GM12864 (cell line): ENCODE data around the gene PDE4D.

Experiments used
- DNase-seq: peaks from one replicate; pipeline ENCODE4 v3.0.0-alpha.2; 2011; ENCODE audit warnings: low read depth
- H3K4me3 ChIP-seq: 2 replicates; pipeline ENCODE4 v1.5.1; 2011; ENCODE audit warnings: mild to moderate bottlenecking, low read depth, low read length, control low read depth
- CTCF ChIP-seq: IDR thresholded peaks from 2 replicates; pipeline ENCODE4 v1.5.1; 2011; ENCODE audit warnings: low read depth, mild to moderate bottlenecking, moderate library complexity, low read length, control low read depth, inconsistent platforms; ENCODE audit errors: missing control alignments

Gene PDE4D

GRCh38 chr5:59184769-59185168 lies 708.8 kb downstream of the PDE4D start:
- H3K4me3 ChIP-seq = no peak overlapping the region
- TF ChIP-seq CTCF = no peak
- DNase-seq = no peak

DNA sequence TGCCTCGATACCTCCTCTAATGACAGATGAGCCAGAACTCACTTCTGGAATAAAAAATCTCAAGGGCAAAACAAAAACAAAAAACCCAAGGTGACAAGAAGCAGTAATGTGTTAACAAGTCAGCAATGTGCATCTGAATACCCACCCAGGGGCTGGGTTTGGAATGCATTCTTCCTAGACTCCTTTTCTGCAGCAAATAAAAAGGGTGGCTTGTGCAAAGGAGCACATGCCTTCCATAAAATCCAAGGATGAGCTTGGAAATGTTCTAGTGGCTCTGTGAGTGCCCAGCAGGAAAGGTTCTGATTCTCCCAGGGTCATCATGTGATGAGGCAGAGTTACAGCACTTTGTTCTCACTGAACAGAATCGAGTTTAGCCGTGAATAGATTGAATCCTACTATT lies 710.8 kb downstream of the PDE4D start:
- no peak for TF ChIP-seq CTCF
- no peak overlapping the region for H3K4me3 ChIP-seq
- DNase-seq = no peak

- peak; percentile 53 for DNase-seq
- no peak overlapping the region for H3K4me3 ChIP-seq
- TF ChIP-seq CTCF = no peak
Observed at GRCh38 chr5:59180515-59180914, 713.0 kb downstream of the PDE4D start.

DNA sequence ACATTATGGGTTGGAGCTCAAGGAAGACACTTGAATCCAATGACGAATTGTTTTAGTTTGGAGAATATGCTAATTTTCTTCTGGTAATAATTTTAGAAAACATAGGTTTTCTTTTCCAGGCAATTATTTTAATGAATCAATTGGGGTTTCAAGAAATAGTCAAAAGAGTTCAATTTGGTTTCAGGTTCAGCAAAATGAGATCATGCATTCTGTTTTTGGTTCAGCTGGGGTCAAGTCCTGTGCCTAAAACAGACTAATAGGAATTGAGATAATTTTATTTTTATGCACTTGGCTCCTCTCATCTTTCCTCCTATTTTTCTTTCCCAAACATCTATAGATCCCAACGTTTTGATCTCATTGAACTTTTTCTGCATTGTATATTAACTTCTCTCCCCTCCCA lies 713.8 kb downstream of the PDE4D start:
- no peak for DNase-seq
- H3K4me3 ChIP-seq = no peak overlapping the region
- TF ChIP-seq CTCF = no peak

- DNase-seq = no peak
- no peak for TF ChIP-seq CTCF
- no peak overlapping the region for H3K4me3 ChIP-seq
Observed at GRCh38 chr5:59178482-59178881, 715.0 kb downstream of the PDE4D start.

- TF ChIP-seq CTCF = no peak
- no peak overlapping the region for H3K4me3 ChIP-seq
- DNase-seq = no peak
Observed at GRCh38 chr5:59178071-59178470, 715.5 kb downstream of the PDE4D start.

GRCh38 chr5:59177644-59178043 lies 715.9 kb downstream of the PDE4D start:
- DNase-seq = no peak
- no peak for TF ChIP-seq CTCF
- no peak overlapping the region for H3K4me3 ChIP-seq
